ENCODE data around the gene NXT1. TPM values are rescaled to one million over a fixed set of nuclear protein-coding genes. Genes with fewer than 3 reads are reported as not detected.
"Not testable (repeated sequence)": the region's sequence is repeated elsewhere in the genome, so short reads cannot be mapped to it uniquely, and the experiment has no call there.

Gene NXT1
- total RNA-seq: 10 to 100 TPM; 20.5 to 21.8 TPM
- 10 to 100 TPM; 60.3 to 65.1 (median 60.3) TPM for polyA plus RNA-seq
- total RNA-seq: 18.0 to 69.5 (median 55.3) reads per million in 6 experiments

- peaks cover 16 to 35% (median 32%) of the 10 kb centered on the region in 4 donors for H3K4me1 Mint-ChIP-seq
- peak; percentile 88 to 98 (median 96) for DNase-seq
- H3K9me3 Mint-ChIP-seq: no peaks in the 10 kb centered on the region
- ATAC-seq: peak; percentile 80 to 83
- H3K4me3 Mint-ChIP-seq: peak within 1 kb of the TSS; percentile 94 to 100 (median 99)
- H3K27ac Mint-ChIP-seq: peak within 1 kb of the TSS; percentile 99 to 100 (median 100)
- POLR2A ChIA-PET: interaction anchor here (0.7 to 4.8 kb wide), 12 partner anchors 9 to 1707 kb away, joined by 3 to 124 read pairs (median 4); partner anchors contain the start of genes ACSS1, GZF1 and NAPB
- peaks cover 0 to 16% (median 0%) of the 10 kb centered on the region in 3 donors for H3K36me3 Mint-ChIP-seq
- no peaks in the 10 kb centered on the region for H3K27me3 Mint-ChIP-seq
These were observed at the start of gene NXT1 for GRCh38 chr20:23350196-23350903. Gene NXT1, plus strand, starts transcription at chr20:23350791. Its CDS starts 3,251 bp downstream, at chr20:23354042.

DNA sequence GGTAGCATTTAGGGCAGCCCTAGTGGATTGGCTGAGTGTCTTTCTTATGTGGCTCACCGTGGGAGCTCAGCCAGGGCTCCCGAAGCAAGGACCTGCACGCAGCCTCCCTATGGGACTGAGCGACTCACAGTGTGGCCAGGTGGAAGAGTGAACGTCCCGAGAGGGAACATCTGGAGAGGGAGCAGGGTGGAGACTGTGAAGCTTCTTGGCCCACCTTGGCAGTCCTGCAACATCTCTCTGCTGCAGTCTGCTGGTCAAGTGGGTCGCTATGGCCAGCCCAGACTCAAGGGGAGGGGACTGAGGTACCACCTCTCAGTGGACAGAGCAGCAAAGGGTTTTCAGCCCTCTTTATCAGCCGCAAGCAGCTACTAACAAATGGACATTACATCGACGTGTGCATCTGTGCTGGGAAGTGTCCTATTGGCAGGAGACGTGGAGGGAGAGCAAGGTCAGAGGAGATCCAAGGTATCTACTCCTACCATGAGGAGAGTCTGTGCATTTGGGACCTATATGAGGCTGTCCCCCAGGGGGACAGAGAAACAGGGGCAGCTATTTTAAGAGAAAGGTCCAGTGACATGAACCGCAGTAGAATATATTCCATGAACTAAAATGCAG lies 49.0 kb upstream of the NXT1 start:
- no peak overlapping the region for H3K4me3 Mint-ChIP-seq
- peaks cover 0 to 2% (median 0%) of the 10 kb centered on the region in 4 donors for H3K4me1 Mint-ChIP-seq
- H3K27me3 Mint-ChIP-seq: peaks cover 0 to 7% (median 0%) of the 10 kb centered on the region in 5 donors
- no peak for ATAC-seq
- H3K36me3 Mint-ChIP-seq: no peaks in the 10 kb centered on the region
- H3K9me3 Mint-ChIP-seq: no peaks in the 10 kb centered on the region
- DNase-seq: peak in 1 of 10 donors; percentile 26
- POLR2A ChIA-PET: no interaction called here
- no peak overlapping the region for H3K27ac Mint-ChIP-seq

GRCh38 chr20:23302386-23302785 lies 48.2 kb upstream of the NXT1 start:
- peaks cover 0 to 2% (median 0%) of the 10 kb centered on the region in 4 donors for H3K4me1 Mint-ChIP-seq
- H3K9me3 Mint-ChIP-seq: no peaks in the 10 kb centered on the region
- H3K27me3 Mint-ChIP-seq: peaks cover 0 to 7% (median 0%) of the 10 kb centered on the region in 5 donors
- DNase-seq (peak in 1 of 10 donors; percentile 23), ATAC-seq (no peak)
- no peaks in the 10 kb centered on the region for H3K36me3 Mint-ChIP-seq
- no peak overlapping the region for H3K27ac Mint-ChIP-seq
- POLR2A ChIA-PET: no interaction called here
- no peak overlapping the region for H3K4me3 Mint-ChIP-seq

GRCh38 chr20:23302801-23303200 lies 47.8 kb upstream of the NXT1 start:
- Mint-ChIP-seq H3K4me1 (peaks cover 0 to 2% (median 0%) of the 10 kb centered on the region in 4 donors), H3K36me3 (no peaks in the 10 kb centered on the region), H3K27me3 (peaks cover 0 to 3% (median 0%) of the 10 kb centered on the region in 5 donors), H3K9me3 (no peaks in the 10 kb centered on the region), H3K4me3 (no peak overlapping the region), H3K27ac (no peak overlapping the region)
- DNase-seq (peak in 1 of 10 donors; percentile 14), ATAC-seq (no peak)
- POLR2A ChIA-PET: no interaction called here

DNA sequence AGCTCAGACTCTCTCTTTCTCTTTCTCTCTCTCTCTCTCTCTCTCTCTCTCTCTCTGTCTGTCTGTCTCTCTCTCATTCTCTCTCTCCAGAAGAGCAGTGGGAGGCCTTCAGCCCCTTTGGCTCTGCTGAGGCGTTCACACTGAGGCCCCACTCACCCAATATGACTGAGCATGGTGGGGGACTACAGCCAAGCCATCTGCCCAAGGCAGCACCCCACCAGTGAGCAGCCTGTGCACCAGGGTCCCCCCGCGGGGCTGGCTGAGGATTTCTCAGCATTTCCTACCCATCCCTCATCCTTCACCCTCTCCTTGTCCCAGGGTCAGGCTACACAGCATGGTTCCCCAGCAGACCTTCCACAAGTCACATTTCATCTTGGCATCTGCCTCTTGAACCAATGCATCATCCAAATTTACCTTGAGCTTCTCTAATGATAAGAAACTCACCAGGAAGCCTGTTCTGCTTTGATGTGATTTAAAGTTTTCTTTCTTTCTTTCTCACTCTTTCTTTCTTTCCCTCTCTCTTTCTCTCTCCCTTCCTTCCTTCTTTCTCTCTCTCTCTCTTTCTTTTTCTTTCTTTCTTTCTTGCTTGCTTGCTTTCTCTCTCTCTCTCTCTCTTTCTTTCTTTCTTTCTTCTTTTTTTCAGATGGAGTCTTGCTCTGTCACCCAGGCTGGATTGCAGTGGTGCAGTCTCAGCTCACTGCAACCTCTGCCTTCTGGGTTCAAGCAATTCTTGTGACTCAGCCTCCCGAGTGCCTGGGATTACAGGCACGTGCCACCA lies 47.1 kb upstream of the NXT1 start:
- Mint-ChIP-seq H3K27ac (peak overlapping the region in 1 of 10 donors; percentile 62), H3K27me3 (peaks cover 0 to 3% (median 0%) of the 10 kb centered on the region in 5 donors), H3K36me3 (peaks cover 0 to 2% (median 0%) of the 10 kb centered on the region in 3 donors), H3K4me3 (no peak overlapping the region), H3K9me3 (peaks cover 0 to 5% (median 0%) of the 10 kb centered on the region in 9 donors), H3K4me1 (peaks cover 0 to under 1% (median 0%) of the 10 kb centered on the region in 4 donors)
- POLR2A ChIA-PET: no interaction called here
- DNase-seq (peak in 1 of 10 donors; percentile 27), ATAC-seq (no peak)

GRCh38 chr20:23304616-23305015 lies 46.0 kb upstream of the NXT1 start:
- Mint-ChIP-seq H3K27ac (no peak overlapping the region), H3K36me3 (peaks cover 0 to 2% (median 0%) of the 10 kb centered on the region in 3 donors), H3K27me3 (peaks cover 0 to 3% (median 0%) of the 10 kb centered on the region in 5 donors), H3K4me1 (no peaks in the 10 kb centered on the region), H3K9me3 (peaks cover 0 to 5% (median 0%) of the 10 kb centered on the region in 9 donors), H3K4me3 (no peak overlapping the region)
- DNase-seq: peak in 1 of 10 donors; percentile 30
- no peak for ATAC-seq
- POLR2A ChIA-PET: no interaction called here

DNA sequence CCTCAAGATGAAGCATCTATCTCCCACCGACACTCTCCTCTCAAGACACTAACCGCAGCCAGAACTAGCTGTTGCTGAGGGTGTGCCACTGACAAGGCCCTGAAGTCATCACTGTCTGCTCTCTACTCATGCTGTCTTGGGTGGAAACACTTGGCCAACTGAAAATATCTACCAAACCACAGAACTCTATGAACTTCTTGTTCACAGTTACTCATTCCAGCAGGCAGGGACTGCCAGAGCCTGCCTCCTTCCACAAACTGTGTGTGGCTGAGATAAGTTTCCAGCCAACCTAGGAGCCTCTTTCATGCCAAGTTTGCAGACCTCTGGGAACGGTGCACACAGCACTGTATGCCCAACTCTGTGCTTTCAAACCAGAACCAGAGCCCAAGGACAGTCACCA lies 45.5 kb upstream of the NXT1 start:
- Mint-ChIP-seq H3K36me3 (peaks cover 0 to 2% (median 0%) of the 10 kb centered on the region in 3 donors), H3K27me3 (peaks cover 0 to 3% (median 0%) of the 10 kb centered on the region in 5 donors), H3K4me3 (no peak overlapping the region), H3K4me1 (no peaks in the 10 kb centered on the region), H3K9me3 (peaks cover 0 to 5% (median 0%) of the 10 kb centered on the region in 9 donors), H3K27ac (no peak overlapping the region)
- ATAC-seq: no peak
- no peak for DNase-seq
- POLR2A ChIA-PET: no interaction called here

- H3K4me3 Mint-ChIP-seq, H3K36me3 Mint-ChIP-seq, H3K27ac Mint-ChIP-seq, H3K4me1 Mint-ChIP-seq, H3K9me3 Mint-ChIP-seq, POLR2A ChIA-PET, ATAC-seq, DNase-seq: not testable (repeated sequence)
- H3K27me3 Mint-ChIP-seq: peaks cover 0 to 15% (median 1%) of the 10 kb centered on the region in 5 donors
These were observed 43.2 kb upstream of the NXT1 start for GRCh38 chr20:23307393-23307792.

DNA sequence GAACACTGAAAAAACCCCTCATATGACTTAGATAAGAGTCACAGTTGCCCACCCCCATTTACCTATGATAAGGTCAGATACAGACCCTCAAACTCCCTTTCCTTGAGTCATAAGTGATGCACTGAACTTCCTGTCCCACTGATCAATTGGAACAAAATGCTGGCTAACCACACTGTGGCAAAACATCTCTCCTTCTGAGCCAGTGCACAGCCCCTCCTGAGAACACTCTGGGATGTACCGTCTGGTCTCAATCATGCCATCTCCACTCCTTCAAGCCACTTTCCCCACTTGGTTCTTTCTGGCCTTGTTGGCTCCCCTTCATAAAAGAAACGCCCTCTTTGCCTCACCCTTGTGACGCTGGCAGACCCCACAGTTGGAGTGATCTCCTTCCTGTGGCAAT lies 42.6 kb upstream of the NXT1 start:
- H3K27me3 Mint-ChIP-seq: peaks cover 0 to 15% (median under 1%) of the 10 kb centered on the region in 5 donors
- peaks cover 0 to 2% (median 0%) of the 10 kb centered on the region in 3 donors for H3K36me3 Mint-ChIP-seq
- ATAC-seq (no peak), DNase-seq (peak in 1 of 10 donors; percentile 13)
- POLR2A ChIA-PET: no interaction called here
- H3K9me3 Mint-ChIP-seq: peaks cover 0 to 5% (median 0%) of the 10 kb centered on the region in 9 donors
- no peak overlapping the region for H3K27ac Mint-ChIP-seq
- no peak overlapping the region for H3K4me3 Mint-ChIP-seq
- peaks cover 0 to 4% (median 0%) of the 10 kb centered on the region in 4 donors for H3K4me1 Mint-ChIP-seq

DNA sequence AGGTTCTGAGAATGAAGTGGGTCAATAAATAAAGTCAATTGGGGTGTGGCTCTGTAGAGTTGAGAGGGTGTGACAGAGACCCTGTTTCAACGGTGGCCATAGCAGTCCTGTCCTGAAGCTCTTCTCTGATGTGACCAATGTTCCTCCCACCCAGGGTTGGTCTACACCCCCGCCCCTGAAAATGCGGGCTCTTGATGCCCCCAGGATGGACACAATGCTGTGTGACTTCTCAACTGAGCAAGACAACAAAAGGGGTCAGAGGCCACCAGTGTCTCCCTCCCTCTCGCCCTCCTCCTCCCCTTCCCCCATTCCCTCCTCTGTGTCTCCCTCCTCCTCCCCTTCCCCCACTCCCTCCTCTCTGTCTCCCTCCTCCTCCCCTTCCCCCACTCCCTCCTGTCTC lies 41.7 kb upstream of the NXT1 start:
- H3K27ac Mint-ChIP-seq: no peak overlapping the region
- H3K4me3 Mint-ChIP-seq: no peak overlapping the region
- POLR2A ChIA-PET: no interaction called here
- H3K27me3 Mint-ChIP-seq: peaks cover 0 to 12% (median 0%) of the 10 kb centered on the region in 5 donors
- H3K36me3 Mint-ChIP-seq: peaks cover 0 to 2% (median 0%) of the 10 kb centered on the region in 3 donors
- peaks cover 0 to 5% (median 0%) of the 10 kb centered on the region in 9 donors for H3K9me3 Mint-ChIP-seq
- ATAC-seq (no peak), DNase-seq (peak in 1 of 10 donors; percentile 26)
- H3K4me1 Mint-ChIP-seq: peaks cover 0 to 4% (median 0%) of the 10 kb centered on the region in 4 donors

- peaks cover 0 to 5% (median 0%) of the 10 kb centered on the region in 9 donors for H3K9me3 Mint-ChIP-seq
- peaks cover 0 to 12% (median 0%) of the 10 kb centered on the region in 5 donors for H3K27me3 Mint-ChIP-seq
- H3K27ac Mint-ChIP-seq: no peak overlapping the region
- DNase-seq: no peak
- POLR2A ChIA-PET: no interaction called here
- no peak for ATAC-seq
- H3K4me3 Mint-ChIP-seq: no peak overlapping the region
- H3K4me1 Mint-ChIP-seq: peaks cover 0 to 4% (median 0%) of the 10 kb centered on the region in 4 donors
- peaks cover 0 to 2% (median 0%) of the 10 kb centered on the region in 3 donors for H3K36me3 Mint-ChIP-seq
These were observed 40.8 kb upstream of the NXT1 start for GRCh38 chr20:23309781-23310180.

GRCh38 chr20:23311947-23312506 lies 38.6 kb upstream of the NXT1 start:
- POLR2A ChIA-PET: no interaction called here
- Mint-ChIP-seq H3K36me3 (peaks cover 0 to 2% (median 0%) of the 10 kb centered on the region in 3 donors), H3K4me3 (no peak overlapping the region), H3K9me3 (peaks cover 0 to 5% (median 0%) of the 10 kb centered on the region in 9 donors), H3K27me3 (peaks cover 0 to 12% (median 4%) of the 10 kb centered on the region in 5 donors), H3K27ac (no peak overlapping the region), H3K4me1 (peaks cover 0 to 4% (median 0%) of the 10 kb centered on the region in 4 donors)
- ATAC-seq: no peak
- DNase-seq: no peak
